Astrocyte of the hippocampus (primary cell): ENCODE data around the gene PUDP.
A peak's percentile ranks its signal among the peaks of the same experiment; 100 is the strongest.
"Not testable (repeated sequence)": the region's sequence is repeated elsewhere in the genome, so short reads cannot be mapped to it uniquely, and the experiment has no call there.

Experiments used
- DNase-seq: peaks from one replicate; pipeline ENCODE4 v3.0.0; 2011; ENCODE audit warnings: low read depth, low spot score

The PUDP gene

GRCh38 chrX:7109838-7110793, 37.8 kb downstream of the PUDP start:
- DNase-seq: peak; percentile 10

- DNase-seq: peak; percentile 58
These were observed 38.9 kb downstream of the PUDP start for GRCh38 chrX:7109049-7109531.

- DNase-seq: no peak
These were observed 39.9 kb downstream of the PUDP start for GRCh38 chrX:7108030-7108429.

- no peak for DNase-seq
These were observed 41.3 kb downstream of the PUDP start for GRCh38 chrX:7106649-7107048.

GRCh38 chrX:7102119-7102518, 45.8 kb downstream of the PUDP start:
- no peak for DNase-seq

- DNase-seq: no peak
These were observed 47.9 kb downstream of the PUDP start for GRCh38 chrX:7100022-7100421.

- not testable (repeated sequence) for DNase-seq
These were observed 52.3 kb downstream of the PUDP start for GRCh38 chrX:7095657-7096056.

- no peak for DNase-seq
These were observed 54.6 kb downstream of the PUDP start for GRCh38 chrX:7093305-7093704.

GRCh38 chrX:7092543-7092942, 55.4 kb downstream of the PUDP start:
- DNase-seq: no peak

GRCh38 chrX:7091923-7092322, 56.0 kb downstream of the PUDP start:
- DNase-seq: no peak

- DNase-seq: no peak
These were observed 57.3 kb downstream of the PUDP start for GRCh38 chrX:7090641-7091040.

GRCh38 chrX:7088968-7089615, 58.9 kb downstream of the PUDP start:
- DNase-seq: no peak

- no peak for DNase-seq
These were observed 61.6 kb downstream of the PUDP start for GRCh38 chrX:7086384-7086783.

GRCh38 chrX:7085879-7086278, 62.1 kb downstream of the PUDP start:
- no peak for DNase-seq

- no peak for DNase-seq
These were observed 63.1 kb downstream of the PUDP start for GRCh38 chrX:7084841-7085240.

GRCh38 chrX:7083468-7084396, 64.2 kb downstream of the PUDP start:
- peak; percentile 95 for DNase-seq

- no peak for DNase-seq
These were observed 64.9 kb downstream of the PUDP start for GRCh38 chrX:7083021-7083420.

GRCh38 chrX:7082556-7082955, 65.4 kb downstream of the PUDP start:
- no peak for DNase-seq

- DNase-seq: no peak
These were observed 70.4 kb downstream of the PUDP start for GRCh38 chrX:7077241-7078230.

GRCh38 chrX:7076245-7076661, 71.7 kb downstream of the PUDP start:
- DNase-seq: peak; percentile 14

GRCh38 chrX:7074908-7075204, 73.1 kb downstream of the PUDP start:
- DNase-seq: no peak
